ENCODE results near the gene SLC47A1.

DNA sequence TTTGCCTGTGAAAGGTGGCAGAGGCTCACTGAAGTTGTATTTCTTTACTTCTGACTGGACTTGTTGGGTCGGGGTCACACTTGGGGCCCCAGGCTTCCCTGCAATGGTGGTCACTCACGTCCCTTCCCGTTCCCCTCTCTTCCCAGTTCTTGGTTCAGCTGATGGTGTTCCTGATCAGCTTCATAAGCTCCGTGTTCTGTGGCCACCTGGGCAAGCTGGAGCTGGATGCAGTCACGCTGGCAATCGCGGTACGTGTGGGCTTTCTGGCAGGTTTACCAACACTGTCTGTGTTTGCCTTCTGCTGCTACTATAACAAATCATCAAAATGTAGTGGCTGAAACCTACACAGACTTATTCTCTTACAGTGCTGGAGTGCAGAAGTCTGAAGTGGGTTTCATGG is 8.6 kb downstream of the SLC47A1 start:
- TF ChIP-seq POLR2A (IDR thresholded peaks at IDR 0.05), result no peak
- TF ChIP-seq, protein P1, sequence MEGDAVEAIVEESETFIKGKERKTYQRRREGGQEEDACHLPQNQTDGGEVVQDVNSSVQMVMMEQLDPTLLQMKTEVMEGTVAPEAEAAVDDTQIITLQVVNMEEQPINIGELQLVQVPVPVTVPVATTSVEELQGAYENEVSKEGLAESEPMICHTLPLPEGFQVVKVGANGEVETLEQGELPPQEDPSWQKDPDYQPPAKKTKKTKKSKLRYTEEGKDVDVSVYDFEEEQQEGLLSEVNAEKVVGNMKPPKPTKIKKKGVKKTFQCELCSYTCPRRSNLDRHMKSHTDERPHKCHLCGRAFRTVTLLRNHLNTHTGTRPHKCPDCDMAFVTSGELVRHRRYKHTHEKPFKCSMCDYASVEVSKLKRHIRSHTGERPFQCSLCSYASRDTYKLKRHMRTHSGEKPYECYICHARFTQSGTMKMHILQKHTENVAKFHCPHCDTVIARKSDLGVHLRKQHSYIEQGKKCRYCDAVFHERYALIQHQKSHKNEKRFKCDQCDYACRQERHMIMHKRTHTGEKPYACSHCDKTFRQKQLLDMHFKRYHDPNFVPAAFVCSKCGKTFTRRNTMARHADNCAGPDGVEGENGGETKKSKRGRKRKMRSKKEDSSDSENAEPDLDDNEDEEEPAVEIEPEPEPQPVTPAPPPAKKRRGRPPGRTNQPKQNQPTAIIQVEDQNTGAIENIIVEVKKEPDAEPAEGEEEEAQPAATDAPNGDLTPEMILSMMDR (IDR thresholded peaks at IDR 0.05), result no peak
